ENCODE data around the gene SGPP2. TPM values are rescaled to one million over a fixed set of nuclear protein-coding genes. Genes with fewer than 3 reads are reported as not detected.
"Not testable (repeated sequence)": the region's sequence is repeated elsewhere in the genome, so short reads cannot be mapped to it uniquely, and the experiment has no call there.

Gene SGPP2
- total RNA-seq, 1 experiment from 2014 or later: 56.9 TPM

- BruUV-seq (replicated peaks): no TSS peak
- Mint-ChIP-seq H3K36me3 (ENCODE audit: insufficient read depth, unreplicated experiment) (peaks cover 23% of the 10 kb centered on the region), H3K4me1 (ENCODE audit: low read depth, unreplicated experiment) (peaks cover 11% of the 10 kb centered on the region), H3K4me3 (ENCODE audit: low read depth, unreplicated experiment) (no peak overlapping the region), H3K27ac (ENCODE audit: unreplicated experiment) (no peak overlapping the region), H3K9me3 (ENCODE audit: low read depth, unreplicated experiment) (no peaks in the 10 kb centered on the region), H3K27me3 (ENCODE audit: unreplicated experiment) (no peaks in the 10 kb centered on the region)
- DNase-seq: no peak
- intact Hi-C loops (cut with micrococcal nuclease; ENCODE audit: unreplicated experiment): no loop called here
- TF ChIP-seq CTCF (IDR thresholded peaks at IDR 0.05; ENCODE audit: unreplicated experiment): no peak
- CTCF ChIA-PET: no interaction called here
Measured at GRCh38 chr2:222577341-222577740, 153.0 kb downstream of the SGPP2 start.

GRCh38 chr2:222582928-222583327, 158.6 kb downstream of the SGPP2 start:
- H3K36me3 Mint-ChIP-seq (ENCODE audit: insufficient read depth, unreplicated experiment): peaks cover 34% of the 10 kb centered on the region
- intact Hi-C loops (cut with micrococcal nuclease; ENCODE audit: unreplicated experiment): no loop called here
- TF ChIP-seq CTCF (IDR thresholded peaks at IDR 0.05; ENCODE audit: unreplicated experiment): no peak
- H3K4me3 Mint-ChIP-seq (ENCODE audit: low read depth, unreplicated experiment): no peak overlapping the region
- CTCF ChIA-PET: interaction anchor here (1.0 to 1.6 kb wide), 2 partner anchors 12 to 265 kb away, joined by 3 to 4 read pairs; no protein-coding TSS in a partner anchor
- peaks cover 3% of the 10 kb centered on the region for H3K9me3 Mint-ChIP-seq (ENCODE audit: low read depth, unreplicated experiment)
- BruUV-seq (replicated peaks): no TSS peak
- H3K4me1 Mint-ChIP-seq (ENCODE audit: low read depth, unreplicated experiment): no peaks in the 10 kb centered on the region
- H3K27me3 Mint-ChIP-seq (ENCODE audit: unreplicated experiment): no peaks in the 10 kb centered on the region
- no peak overlapping the region for H3K27ac Mint-ChIP-seq (ENCODE audit: unreplicated experiment)
- no peak for DNase-seq

- H3K4me1 Mint-ChIP-seq (ENCODE audit: low read depth, unreplicated experiment); DNase-seq; CTCF ChIA-PET; H3K27me3 Mint-ChIP-seq (ENCODE audit: unreplicated experiment); BruUV-seq (replicated peaks); H3K27ac Mint-ChIP-seq (ENCODE audit: unreplicated experiment); intact Hi-C loops (cut with micrococcal nuclease; ENCODE audit: unreplicated experiment); H3K9me3 Mint-ChIP-seq (ENCODE audit: low read depth, unreplicated experiment); H3K4me3 Mint-ChIP-seq (ENCODE audit: low read depth, unreplicated experiment): not testable (repeated sequence)
- peaks cover 25% of the 10 kb centered on the region for H3K36me3 Mint-ChIP-seq (ENCODE audit: insufficient read depth, unreplicated experiment)
Measured at GRCh38 chr2:222584589-222584988, 160.2 kb downstream of the SGPP2 start.

GRCh38 chr2:222591661-222592060, 167.3 kb downstream of the SGPP2 start:
- peaks cover 2% of the 10 kb centered on the region for H3K9me3 Mint-ChIP-seq (ENCODE audit: low read depth, unreplicated experiment)
- peaks cover 12% of the 10 kb centered on the region for H3K4me1 Mint-ChIP-seq (ENCODE audit: low read depth, unreplicated experiment)
- TF ChIP-seq CTCF (IDR thresholded peaks at IDR 0.05; ENCODE audit: unreplicated experiment): no peak
- DNase-seq: no peak
- intact Hi-C loops (cut with micrococcal nuclease; ENCODE audit: unreplicated experiment): no loop called here
- CTCF ChIA-PET: no interaction called here
- no TSS peak for BruUV-seq (replicated peaks)
- no peak overlapping the region for H3K4me3 Mint-ChIP-seq (ENCODE audit: low read depth, unreplicated experiment)
- no peaks in the 10 kb centered on the region for H3K27me3 Mint-ChIP-seq (ENCODE audit: unreplicated experiment)
- no peak overlapping the region for H3K27ac Mint-ChIP-seq (ENCODE audit: unreplicated experiment)
- H3K36me3 Mint-ChIP-seq (ENCODE audit: insufficient read depth, unreplicated experiment): peaks cover 37% of the 10 kb centered on the region

- no TSS peak for BruUV-seq (replicated peaks)
- Mint-ChIP-seq H3K9me3 (ENCODE audit: low read depth, unreplicated experiment) (peaks cover 2% of the 10 kb centered on the region), H3K4me3 (ENCODE audit: low read depth, unreplicated experiment) (no peak overlapping the region), H3K36me3 (ENCODE audit: insufficient read depth, unreplicated experiment) (peaks cover 36% of the 10 kb centered on the region), H3K4me1 (ENCODE audit: low read depth, unreplicated experiment) (peaks cover 12% of the 10 kb centered on the region), H3K27ac (ENCODE audit: unreplicated experiment) (no peak overlapping the region), H3K27me3 (ENCODE audit: unreplicated experiment) (no peaks in the 10 kb centered on the region)
- no peak for TF ChIP-seq CTCF (IDR thresholded peaks at IDR 0.05; ENCODE audit: unreplicated experiment)
- no peak for DNase-seq
- intact Hi-C loops (cut with micrococcal nuclease; ENCODE audit: unreplicated experiment): no loop called here
- CTCF ChIA-PET: no interaction called here
Measured at GRCh38 chr2:222592176-222592575, 167.8 kb downstream of the SGPP2 start.

Measured in Calu3 (cell line).